HFFc6 (cell line): ENCODE results near the gene KLK12. TPM values are rescaled to one million over a fixed set of nuclear protein-coding genes. Genes with fewer than 3 reads are reported as not detected.

ENCODE experiments used
- DNase-seq: peaks from one replicate; pipeline ENCODE4 v3.0.0-alpha.2; 2018
- H3K27ac Mint-ChIP-seq: 2 replicates; pipeline ENCODE4 v1.8.0; 2020; ENCODE audit warnings: mild to moderate bottlenecking, mixed read lengths
- H3K27me3 Mint-ChIP-seq: 2 replicates; pipeline ENCODE4 v1.8.0; 2021; ENCODE audit warnings: mild to moderate bottlenecking, moderate library complexity, mixed read lengths; ENCODE audit not compliant: insufficient read depth
- H3K36me3 Mint-ChIP-seq: 2 replicates; pipeline ENCODE4 v1.8.0; 2021; ENCODE audit warnings: low read depth, mixed read lengths
- H3K4me1 Mint-ChIP-seq: 2 replicates; pipeline ENCODE4 v1.8.0; 2020; ENCODE audit warnings: low read depth, mixed read lengths
- H3K4me3 Mint-ChIP-seq: 2 replicates; pipeline ENCODE4 v1.8.0; 2020; ENCODE audit warnings: mild to moderate bottlenecking, moderate library complexity, mixed read lengths
- H3K9me3 Mint-ChIP-seq: 2 replicates; pipeline ENCODE4 v1.8.0; 2020; ENCODE audit warnings: mild to moderate bottlenecking, mixed read lengths
- total RNA-seq, 6 experiments: library from RNA; stranded (reverse); fragmentation: NEBNext Ultra II Directional; extraction: Animal tissue kit (Norgen Biotek cat#: 25700); gene quantifications; 2 replicates in 1 of 6; 3 replicates in 5 of 6; pipeline ENCODE4 v1.2.3, GENCODE V29; 2021
- TF ChIP-seq, protein P1 (sequence below): fragments of 200-600 bp; sonication (generic); IDR thresholded peaks from 2 replicates; pipeline ENCODE4 v1.5.0; 2021; ENCODE audit warnings: antibody characterized with exemption, mild to moderate bottlenecking

KLK12 gene
- total RNA-seq, 6 experiments from 2014 or later = not detected

DNA sequence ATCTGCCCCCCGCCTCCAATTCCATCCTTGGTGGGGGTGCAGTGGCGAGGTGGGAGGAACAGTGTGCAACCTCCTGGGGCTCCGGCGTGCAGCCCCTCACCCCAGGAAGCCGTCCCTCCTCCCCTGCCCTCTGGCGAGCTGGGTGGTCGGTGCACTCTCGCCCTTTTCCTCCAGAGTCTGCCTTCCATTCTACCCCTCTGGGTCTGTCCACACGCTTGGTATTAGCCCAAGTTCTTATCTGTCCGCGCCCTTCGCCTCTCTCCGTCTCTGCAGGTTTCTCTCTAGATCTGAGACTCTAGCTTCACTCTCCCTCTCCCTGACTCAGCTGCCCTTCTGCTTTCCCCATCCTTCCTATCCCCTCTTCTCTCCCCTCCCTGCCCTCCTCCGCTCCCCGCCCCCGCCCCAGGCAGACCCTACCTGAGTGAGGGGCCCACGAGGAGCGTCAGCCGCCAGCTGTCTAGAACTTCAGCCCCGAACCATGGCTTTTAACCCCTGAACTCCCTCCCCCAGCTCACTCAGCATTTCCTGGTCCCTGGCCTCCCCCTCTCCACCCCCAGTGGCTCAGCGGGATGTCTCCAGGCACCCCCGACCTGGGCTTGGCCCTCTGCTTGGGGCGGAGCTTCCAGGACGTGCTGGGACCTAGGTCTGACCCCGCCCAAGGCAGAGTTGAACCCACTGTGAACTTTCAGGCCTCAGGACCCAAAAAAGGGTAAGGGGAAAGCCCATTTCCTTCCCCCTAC, 30.6 kb upstream of the KLK12 start:
- H3K4me1 Mint-ChIP-seq = no peaks in the 10 kb centered on the region
- no peak overlapping the region for H3K27ac Mint-ChIP-seq
- H3K36me3 Mint-ChIP-seq = peaks cover 5% of the 10 kb centered on the region; the same call in 1 of the 2 replicates
- H3K27me3 Mint-ChIP-seq = peaks cover 7% of the 10 kb centered on the region
- peaks cover 29% of the 10 kb centered on the region for H3K9me3 Mint-ChIP-seq
- DNase-seq = no peak
- TF ChIP-seq, protein P1, sequence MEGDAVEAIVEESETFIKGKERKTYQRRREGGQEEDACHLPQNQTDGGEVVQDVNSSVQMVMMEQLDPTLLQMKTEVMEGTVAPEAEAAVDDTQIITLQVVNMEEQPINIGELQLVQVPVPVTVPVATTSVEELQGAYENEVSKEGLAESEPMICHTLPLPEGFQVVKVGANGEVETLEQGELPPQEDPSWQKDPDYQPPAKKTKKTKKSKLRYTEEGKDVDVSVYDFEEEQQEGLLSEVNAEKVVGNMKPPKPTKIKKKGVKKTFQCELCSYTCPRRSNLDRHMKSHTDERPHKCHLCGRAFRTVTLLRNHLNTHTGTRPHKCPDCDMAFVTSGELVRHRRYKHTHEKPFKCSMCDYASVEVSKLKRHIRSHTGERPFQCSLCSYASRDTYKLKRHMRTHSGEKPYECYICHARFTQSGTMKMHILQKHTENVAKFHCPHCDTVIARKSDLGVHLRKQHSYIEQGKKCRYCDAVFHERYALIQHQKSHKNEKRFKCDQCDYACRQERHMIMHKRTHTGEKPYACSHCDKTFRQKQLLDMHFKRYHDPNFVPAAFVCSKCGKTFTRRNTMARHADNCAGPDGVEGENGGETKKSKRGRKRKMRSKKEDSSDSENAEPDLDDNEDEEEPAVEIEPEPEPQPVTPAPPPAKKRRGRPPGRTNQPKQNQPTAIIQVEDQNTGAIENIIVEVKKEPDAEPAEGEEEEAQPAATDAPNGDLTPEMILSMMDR = no peak
- no peak overlapping the region for H3K4me3 Mint-ChIP-seq

DNA sequence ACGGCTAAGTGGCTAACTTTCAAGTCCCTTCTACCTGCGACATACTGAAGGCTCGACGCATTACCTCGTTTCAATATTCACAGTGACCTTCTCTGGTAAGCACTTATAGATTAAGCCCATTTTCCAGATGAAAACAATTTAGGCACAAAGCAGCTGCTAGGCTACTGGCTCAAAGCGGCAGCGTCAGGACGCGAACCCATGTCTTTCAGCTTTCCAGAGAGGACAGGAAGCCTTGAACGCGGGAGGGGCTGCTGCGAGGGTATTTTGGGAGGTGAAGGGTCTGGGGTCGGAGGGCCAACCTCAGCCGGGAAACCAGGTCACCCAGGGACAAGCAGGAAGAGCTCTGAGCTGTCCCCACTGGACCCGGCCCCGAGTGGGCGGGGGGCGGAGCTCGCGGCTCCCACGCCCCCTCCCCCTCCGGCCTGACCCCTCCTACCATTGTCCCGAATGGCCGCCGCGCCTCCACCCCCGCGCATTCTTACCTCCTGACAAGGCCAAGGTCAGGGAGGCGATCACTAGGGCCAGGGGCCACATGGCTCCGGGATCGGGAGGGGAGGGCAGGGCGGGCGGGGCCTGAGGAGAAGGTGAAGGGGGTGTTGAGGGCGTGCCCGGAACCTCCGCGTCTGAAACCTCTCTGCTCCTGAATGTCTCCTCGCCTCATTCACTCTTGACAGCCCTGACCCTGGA, 29.9 kb upstream of the KLK12 start, which contains the start of gene KLK13:
Gene KLK13 (minus strand): TSS at position 559 of the 687 bp plus-strand sequence. CDS start 25 bp downstream, at position 534.
- no peak for DNase-seq

DNA sequence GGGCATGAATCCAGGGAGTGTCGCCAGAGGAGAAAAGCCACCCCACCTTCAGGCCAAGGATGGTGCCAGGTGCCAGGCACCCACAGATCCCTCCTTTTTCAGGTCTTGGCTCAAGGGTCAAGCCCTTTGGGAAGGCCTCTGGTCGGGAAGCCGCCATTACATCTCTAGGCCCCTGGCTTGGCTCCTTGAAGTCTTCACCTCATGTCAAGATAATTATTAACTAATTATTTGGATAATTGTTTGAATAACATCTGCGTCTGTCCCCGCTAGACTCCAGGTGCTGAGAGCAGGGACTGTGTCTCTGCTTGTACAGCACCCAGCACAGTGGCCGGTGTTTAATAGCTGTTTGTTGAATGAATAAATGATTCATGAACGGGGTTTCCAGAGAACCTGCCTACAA, 28.9 kb upstream of the KLK12 start:
- H3K27me3 Mint-ChIP-seq = peaks cover 7% of the 10 kb centered on the region
- DNase-seq = no peak
- H3K36me3 Mint-ChIP-seq = peaks cover 5% of the 10 kb centered on the region; the same call in 1 of the 2 replicates
- H3K9me3 Mint-ChIP-seq = peaks cover 29% of the 10 kb centered on the region
- H3K4me1 Mint-ChIP-seq = no peaks in the 10 kb centered on the region
- no peak overlapping the region for H3K4me3 Mint-ChIP-seq
- H3K27ac Mint-ChIP-seq = no peak overlapping the region
- TF ChIP-seq, protein P1 = no peak

More for the DNA sequence above, 29.9 kb upstream of the KLK12 start, which contains the start of gene KLK13:
- TF ChIP-seq, protein P1 = no peak
- H3K27ac Mint-ChIP-seq = no peak within 1 kb of the TSS
- peaks cover 5% of the 10 kb centered on the region; the same call in 1 of the 2 replicates for H3K36me3 Mint-ChIP-seq
- H3K9me3 Mint-ChIP-seq = peaks cover 29% of the 10 kb centered on the region
- no peaks in the 10 kb centered on the region for H3K4me1 Mint-ChIP-seq
- H3K27me3 Mint-ChIP-seq = peaks cover 7% of the 10 kb centered on the region
- H3K4me3 Mint-ChIP-seq = no peak within 1 kb of the TSS

DNA sequence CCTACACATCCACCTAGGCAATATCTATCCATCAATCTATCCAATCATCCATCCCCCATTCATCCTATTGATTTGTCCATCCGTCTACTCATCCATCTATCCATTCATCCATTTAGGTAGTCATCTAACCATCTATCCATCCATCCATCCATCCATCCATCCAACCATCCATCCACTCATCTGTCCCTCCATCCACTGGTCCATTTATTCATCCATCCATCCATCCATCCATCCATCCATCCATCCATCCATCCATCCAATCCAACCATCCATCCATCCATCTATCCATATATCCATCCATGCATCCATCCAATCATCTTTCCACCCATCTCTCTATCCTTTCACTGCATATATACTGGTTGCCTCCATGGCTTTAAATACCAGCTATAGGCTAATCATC, 26.2 kb upstream of the KLK12 start:
- peaks cover 4% of the 10 kb centered on the region for H3K27me3 Mint-ChIP-seq
- H3K9me3 Mint-ChIP-seq = peaks cover 19% of the 10 kb centered on the region
- H3K4me3 Mint-ChIP-seq = no peak overlapping the region

DNA sequence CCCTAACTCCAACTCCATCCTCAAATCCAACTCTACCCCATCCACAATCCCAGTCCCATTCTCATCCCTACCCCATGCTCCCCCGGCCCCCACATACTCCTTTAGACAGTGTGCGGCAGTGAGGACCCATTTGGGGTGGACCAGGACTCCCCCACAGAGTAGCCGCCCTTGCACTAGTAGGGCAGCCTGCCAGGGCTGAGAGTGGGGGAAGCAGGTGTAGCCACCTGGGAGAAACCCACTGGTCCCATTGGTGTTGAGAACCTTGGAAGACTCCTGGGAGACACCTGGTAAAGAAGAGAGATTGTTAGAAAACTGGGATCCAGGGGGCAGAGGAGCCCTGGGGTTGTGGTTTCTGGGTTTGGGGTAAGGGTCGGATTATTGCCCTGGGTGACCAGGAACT, 25.5 kb upstream of the KLK12 start:
- Mint-ChIP-seq H3K4me1 (no peaks in the 10 kb centered on the region), H3K27me3 (peaks cover 4% of the 10 kb centered on the region), H3K27ac (no peak overlapping the region), H3K4me3 (no peak overlapping the region), H3K36me3 (no peaks in the 10 kb centered on the region), H3K9me3 (peaks cover 22% of the 10 kb centered on the region)
- DNase-seq = no peak
- TF ChIP-seq, protein P1 = no peak

More for the DNA sequence above, 26.2 kb upstream of the KLK12 start:
- Mint-ChIP-seq H3K27ac (no peak overlapping the region), H3K4me1 (no peaks in the 10 kb centered on the region), H3K36me3 (no peaks in the 10 kb centered on the region)
- DNase-seq = no peak
- TF ChIP-seq, protein P1 = no peak
